Hypothalamus (tissue), 51 donors: ENCODE results near the gene APOH.
"Not testable (repeated sequence)": the region's sequence is repeated elsewhere in the genome, so short reads cannot be mapped to it uniquely, and the experiment has no call there.

ENCODE experiments used
- DNase-seq, 51 donors: peaks; one replicate each; lab custom pipeline; 2025; lab: John Stamatoyannopoulos, UW

APOH gene, protein sequence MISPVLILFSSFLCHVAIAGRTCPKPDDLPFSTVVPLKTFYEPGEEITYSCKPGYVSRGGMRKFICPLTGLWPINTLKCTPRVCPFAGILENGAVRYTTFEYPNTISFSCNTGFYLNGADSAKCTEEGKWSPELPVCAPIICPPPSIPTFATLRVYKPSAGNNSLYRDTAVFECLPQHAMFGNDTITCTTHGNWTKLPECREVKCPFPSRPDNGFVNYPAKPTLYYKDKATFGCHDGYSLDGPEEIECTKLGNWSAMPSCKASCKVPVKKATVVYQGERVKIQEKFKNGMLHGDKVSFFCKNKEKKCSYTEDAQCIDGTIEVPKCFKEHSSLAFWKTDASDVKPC

DNA sequence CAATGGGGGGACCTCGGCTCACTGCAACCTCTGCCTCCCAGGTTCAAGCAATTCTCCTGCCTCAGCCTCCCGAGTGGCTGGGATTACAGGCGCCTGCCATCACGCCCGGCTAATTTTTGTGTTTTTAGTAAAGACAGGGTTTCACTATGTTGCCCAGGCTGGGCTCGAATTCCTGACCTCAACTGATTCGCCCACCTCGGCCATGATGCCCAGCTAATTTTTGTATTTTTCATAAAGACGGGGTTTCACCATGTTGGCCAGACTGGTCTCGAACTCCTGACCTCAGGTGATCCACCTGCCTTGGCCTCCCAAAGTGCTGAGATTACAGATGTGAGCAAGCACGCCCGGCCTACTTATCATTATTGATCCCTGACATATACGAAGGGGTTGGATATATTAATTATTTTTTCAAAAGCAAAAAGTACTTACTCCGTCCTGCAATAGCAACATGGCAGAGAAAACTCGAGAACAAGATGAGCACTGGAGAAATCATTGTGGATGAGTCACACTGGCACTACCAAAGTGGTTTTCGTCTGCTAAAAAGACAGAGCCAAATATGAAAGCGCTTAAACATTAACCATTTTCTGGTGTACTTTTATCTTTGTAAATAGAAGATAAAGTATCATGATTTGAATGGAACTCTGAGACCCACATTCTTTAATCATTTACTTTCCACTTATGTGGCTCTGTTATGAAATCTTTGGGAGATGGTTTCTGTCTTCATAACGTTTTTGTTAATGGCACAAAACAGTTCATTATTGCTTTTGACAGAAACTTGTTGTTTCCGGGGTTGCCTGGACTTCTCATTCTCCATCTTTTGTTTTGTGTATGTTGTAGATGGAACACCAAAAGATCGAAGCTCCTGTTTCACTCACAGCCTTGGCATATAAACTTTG, at the start of gene APOH:
Gene APOH (minus strand): TSS at position 529 of the 896 bp plus-strand sequence. CDS start 36 bp downstream, at position 493.
- no peak for DNase-seq

DNA sequence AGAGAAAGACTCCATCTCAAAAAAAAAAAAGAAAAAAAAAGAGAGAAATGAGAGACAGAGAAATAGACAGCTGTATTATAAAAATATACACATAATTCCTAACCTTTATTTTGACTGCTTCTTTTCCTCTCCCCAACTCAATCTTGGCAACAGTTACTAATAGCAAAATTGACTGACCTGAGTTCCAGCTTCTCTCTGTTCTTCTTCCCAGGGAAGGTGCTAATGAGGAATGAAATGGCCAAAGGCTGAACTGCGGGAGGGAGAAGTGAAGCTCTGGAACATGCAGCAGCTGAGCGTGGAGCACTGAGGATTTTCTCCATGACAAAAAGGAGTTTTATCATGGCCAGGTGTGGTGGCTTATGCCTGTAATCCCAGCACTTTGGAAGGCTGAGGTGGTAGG, 48.0 kb upstream of the APOH start:
- no peak for DNase-seq

DNA sequence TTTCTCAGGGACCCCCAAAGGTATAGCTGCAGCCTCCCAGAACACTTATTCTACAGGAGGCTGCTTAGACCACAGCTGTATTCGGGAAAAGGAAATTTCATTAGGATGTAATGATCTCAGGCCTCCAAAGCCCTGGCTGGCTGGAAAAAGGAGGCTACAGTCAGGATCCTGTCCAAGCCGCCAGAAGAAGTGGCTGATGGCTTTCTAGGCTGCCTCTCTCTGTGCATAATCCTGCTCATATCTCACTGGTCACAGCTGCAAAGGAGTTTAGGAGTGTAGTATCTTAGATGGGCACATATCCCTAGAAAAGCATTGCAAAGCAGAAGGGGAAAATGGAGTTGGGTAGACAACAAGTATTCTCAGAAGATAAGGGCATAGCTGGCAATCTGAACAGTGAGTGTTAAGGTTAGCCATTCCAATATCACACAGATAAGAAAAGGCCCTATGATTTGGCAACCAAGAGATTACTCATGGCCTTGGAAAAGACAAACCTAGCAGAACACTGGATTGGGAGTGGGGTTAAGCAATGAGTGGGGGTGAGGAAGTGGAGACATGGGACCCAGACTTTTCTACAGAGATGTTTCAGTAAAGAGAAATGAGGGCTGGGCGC, 47.2 kb upstream of the APOH start:
- DNase-seq = no peak

DNA sequence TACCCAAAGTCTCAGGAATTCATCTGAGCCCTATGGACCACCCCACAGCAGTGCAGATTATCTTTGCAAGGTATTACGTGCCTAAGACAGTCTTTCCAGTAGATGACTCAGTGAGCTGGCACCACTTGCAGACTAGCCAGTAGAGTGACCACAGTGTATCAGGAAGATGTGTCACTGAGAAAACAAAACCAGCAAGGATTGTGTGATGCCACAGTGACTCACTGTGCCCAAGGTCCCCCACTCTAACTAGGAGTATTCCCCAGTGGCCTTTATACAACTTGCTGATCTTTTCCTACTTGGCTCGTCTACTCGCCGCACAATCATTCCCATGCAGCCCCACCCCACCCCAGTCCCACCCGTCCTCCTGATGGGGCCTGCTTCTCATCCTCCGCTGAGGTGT, 46.4 kb upstream of the APOH start:
- DNase-seq = no peak

DNA sequence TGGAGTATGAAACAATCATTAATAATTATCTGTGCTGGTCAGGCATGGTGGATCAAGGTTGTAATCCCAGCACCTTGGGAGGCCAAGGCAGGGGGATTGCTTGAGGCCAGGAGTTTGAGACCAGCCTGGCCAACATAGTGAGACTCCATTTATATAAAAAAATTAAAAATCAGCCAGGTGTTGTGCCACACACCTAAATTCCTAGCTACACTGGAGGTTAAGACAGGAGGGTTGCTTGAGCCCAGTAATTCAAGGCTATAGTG, 44.3 kb upstream of the APOH start:
- DNase-seq = no peak

DNA sequence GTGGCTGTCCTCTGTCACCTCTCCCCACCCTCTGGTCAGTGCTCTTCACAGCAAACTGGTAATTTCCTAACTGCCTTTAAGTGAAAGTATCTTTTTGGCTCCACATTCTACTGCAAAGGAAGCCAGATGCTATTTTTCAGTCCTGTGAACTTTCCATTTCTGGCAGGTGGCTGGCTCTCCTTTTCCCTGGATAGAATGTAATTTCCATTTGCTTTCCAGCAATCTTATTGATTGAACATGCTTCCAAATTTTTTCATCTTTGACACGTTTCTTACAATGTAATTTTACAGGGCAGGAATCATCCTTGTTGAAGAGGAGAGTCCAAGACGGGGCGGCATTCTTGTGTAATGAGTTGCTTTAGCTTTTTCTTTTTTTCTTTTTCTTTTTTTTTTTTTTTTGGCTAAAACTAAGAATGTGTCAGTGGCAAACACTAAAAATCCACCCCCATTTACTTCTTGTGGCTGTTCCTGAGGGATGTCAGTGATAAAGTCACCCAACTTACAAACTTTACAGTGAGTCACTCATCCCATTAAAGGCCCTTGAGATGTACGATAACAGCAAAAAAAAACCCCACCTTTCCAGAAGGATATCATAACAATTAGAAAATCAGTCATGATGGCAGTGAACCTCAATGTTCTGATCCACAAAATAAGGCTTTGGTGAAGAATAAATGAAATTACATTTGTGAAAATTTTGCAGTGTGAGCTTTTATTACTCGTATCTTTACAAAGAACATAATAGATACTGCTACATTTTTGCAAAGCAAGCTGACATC, 43.8 kb upstream of the APOH start:
- no peak for DNase-seq

DNA sequence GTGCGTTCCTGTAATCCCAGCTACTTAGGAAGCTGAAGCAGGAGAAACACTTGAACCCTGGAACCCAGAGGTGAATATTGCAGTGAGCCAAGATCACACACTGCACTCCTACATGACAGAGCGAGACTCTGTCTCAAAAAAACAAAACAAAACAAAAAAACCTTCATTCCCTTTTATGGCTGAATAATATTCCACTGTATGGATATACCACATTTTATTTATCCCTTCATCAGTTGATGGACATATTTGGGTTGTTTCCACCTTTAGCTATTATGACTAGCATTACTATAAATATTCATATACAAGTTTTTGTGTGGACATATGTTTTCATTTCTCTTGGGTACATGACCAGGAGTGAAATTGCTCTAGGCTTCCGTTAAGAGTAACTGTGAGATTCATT, 42.3 kb upstream of the APOH start:
- no peak for DNase-seq

DNA sequence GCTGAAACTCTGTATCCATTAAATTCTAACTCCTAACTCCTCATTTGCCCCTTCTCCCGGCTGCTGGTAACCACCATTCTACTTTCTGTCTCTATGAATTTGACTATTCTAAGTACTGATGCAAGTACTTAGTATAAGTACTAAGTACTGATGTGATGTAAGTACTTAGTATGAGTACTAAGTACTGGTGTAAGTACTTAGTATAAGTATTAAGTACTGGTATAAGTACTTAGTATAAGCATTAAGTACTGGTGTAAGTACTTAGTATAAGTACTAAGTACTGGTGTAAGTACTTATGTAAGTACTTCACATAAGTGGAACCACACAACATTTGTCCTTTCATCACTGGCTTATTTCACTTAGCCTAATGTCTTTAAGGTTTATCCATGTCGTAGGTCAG, 40.9 kb upstream of the APOH start:
- no peak for DNase-seq

DNA sequence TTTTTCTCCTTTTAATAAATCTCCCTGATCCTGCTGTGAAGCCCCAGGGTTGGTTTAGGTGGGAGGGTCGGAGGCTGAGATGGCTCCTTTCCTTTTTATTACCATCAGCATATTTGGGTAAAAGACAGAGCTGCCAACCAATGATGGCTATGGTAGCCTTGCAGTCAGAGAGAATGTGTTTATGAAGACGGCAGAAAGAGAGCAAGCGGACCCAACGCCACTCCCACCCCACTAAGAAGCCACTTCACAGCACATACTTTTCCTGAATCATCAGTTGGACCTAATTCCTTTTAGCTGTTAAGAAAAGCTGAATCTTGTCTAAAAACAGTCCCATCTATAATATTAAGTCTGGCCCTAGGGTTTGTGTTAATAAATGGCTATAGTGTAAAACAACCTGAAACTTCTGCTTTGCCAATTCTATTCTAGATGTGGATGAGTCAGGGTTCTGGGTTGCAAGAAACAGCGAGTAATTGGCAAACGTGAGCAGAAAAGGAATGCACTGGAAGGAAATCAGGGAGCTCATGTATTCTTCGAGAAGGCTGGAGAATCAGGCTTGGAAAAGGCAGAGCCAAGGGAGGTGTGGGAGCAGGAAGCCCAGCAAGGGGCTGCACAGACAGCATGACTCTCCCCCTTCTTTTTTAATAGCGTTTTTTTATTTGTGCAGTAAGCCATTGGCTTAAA, 39.2 kb upstream of the APOH start:
- DNase-seq = no peak

DNA sequence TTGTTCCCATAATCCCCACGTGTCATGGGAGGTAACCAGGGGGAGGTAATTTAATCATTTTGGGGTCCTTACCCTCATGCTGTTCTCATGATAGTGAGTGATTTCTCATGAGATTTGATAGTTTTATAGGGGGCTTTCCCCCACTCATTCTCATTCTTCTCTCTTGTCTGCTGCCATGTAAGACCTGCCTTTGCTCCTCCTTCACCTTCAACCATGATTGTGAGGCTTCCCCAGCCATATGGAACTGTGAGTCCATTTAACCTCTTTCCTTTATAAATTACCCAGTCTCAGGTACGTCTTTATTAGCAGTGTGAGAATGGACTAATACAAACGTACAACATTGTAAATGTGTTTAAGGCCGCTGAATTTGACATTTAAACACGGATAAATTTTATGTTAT, 35.5 kb upstream of the APOH start:
- DNase-seq = no peak

DNA sequence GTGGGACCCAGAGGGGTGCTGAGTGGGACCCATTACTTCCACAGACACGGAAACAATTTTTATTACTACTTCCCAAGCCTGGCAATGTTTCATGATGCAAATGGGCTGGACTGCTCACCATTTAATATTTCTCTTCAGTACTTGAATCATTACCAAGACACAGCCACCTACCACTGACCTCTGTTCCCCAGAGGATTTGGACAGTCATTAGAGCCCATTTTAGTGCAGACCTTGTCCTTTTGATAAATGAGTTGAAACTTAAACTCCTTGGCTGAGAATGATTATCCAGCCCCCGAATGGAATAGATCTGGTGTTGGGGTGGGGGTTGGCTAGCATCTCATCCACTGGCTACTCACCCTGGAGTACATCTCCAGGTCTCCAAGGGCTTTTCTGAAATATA, 33.6 kb upstream of the APOH start:
- DNase-seq = no peak

DNA sequence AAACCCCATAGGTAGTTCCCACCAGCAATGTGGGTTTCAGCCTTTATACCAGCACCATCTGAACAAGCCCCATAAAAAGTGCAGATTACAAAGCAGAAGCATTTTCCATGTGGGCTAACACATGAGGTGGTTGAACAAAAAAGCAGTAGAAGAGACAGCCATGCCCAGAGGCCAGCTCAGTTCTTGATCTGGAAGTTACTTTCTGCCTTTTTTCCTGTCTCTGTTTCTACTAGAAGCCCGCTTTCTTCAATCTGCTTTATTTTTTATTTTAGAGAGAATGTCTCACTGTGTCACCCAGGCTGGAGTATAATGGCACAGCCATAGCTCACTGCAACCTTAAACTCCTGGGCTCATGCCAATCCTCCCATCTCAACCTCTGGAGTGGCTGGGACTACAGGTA, 31.5 kb upstream of the APOH start:
- no peak for DNase-seq

DNA sequence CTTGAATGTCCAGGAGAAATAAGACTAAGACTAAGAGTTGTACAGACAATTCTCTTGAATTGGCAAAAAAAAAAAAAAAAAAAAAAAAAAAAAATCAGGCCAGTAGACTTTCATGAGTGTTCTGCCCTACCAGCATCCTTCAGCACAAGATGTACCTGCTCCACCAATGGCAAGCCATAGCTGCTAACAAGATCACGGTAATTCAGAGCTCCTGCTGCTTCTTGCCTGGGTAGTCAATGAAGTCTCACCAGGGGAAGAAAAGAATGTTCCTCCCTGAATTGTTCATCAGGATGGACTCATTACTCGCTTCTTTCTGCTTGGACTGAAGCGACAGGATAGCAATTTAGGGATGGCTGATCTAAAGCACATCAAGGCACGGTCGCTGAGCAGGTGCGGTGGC, 31.1 kb upstream of the APOH start:
- no peak for DNase-seq

DNA sequence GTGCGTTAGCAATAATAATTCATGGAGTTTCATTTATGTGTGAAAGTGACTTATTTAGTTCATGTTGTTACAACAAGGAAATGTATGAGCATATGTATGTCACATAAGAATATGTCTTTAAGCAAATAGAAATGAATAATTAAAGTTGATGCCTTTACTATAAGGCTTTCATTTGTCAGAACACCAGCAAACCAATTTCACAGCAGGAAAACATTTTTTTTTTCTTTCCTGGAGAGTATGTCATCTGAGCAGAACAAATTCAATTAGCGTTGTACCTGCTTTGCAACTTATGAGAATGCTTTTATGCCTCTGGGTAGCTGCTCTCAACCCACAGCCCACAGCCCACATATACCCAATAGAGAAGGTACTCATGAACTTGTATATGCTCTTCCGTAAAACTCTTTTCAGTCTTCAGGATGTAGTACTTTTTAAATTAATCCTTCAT, 26.3 kb upstream of the APOH start:
- no peak for DNase-seq

DNA sequence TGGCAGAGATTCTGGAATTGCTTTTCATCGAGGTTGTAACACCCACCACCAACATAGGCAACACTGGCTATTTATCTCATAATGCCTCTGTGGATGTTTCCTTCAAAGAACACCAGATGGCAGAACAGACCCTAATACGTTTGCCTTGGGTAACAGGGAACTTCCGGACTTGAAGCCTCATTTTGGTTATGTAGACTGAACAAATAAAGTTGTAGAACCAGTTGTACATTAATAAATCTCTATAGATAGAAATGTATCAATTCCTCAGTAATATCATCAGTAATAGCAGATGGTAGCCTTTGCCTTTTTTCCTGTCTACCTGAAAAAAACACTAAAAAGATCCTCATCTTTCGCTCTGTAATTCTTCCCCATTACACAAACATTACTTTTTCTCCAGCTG, 25.9 kb upstream of the APOH start:
- peak in 14 of 51 donors; percentile 0 to 76 (median 11) for DNase-seq

DNA sequence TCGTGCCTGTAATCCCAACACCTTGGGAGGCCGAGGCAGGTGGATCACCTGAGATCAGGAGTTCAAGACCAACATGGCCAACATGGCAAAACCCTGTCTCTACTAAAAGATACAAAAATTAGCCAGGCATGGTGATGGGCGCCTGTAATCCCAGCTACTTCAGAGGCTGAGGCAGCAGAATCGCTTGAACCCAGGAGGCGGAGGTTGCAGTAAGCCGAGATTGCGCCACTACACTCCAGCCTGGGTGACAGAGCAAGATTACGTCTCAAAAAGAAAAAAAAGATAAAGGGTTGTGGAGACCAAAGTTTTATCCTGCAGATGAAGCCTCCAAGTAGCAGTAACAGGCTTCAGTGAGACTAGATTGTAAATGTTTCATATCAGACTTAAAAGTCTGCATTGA, 24.2 kb upstream of the APOH start:
- not testable (repeated sequence) for DNase-seq

DNA sequence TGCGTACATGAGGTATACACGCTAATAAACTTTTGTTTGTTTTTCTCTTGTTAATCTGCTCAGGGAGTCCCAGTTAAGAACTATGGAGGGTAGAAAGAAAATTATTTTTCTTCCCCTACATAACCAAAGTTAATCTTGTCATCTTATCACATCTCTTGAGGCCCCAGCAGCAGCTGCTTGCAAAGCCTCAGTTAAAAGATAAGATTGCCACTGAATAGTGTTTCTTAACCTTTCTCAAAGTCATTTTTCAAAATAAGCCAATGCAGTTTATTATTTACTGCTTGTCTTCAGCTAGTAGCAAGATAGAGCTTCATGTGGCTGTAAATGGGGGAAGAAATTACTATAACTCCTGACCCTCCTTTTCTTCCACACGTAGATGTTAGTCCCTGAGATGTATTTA, 21.5 kb upstream of the APOH start:
- no peak for DNase-seq

DNA sequence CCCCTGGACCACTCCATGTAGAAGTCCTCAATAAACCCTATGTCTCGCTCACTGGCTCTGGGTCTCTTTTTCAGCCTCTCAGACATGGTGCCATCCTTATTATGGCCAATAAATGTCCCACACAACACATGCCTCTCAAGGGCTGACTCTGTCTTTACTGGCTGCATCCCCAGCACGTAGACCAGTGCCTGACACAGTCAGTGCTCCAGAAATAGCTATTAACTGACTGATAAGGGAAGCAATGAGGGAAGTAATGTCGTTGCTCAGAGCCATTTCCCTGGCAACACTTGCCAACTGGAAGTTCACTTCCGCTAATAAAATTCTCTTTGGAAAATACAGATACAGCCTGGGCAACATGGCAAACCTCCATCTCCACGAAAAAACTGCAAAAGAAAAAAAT, 19.1 kb upstream of the APOH start:
- DNase-seq = no peak

DNA sequence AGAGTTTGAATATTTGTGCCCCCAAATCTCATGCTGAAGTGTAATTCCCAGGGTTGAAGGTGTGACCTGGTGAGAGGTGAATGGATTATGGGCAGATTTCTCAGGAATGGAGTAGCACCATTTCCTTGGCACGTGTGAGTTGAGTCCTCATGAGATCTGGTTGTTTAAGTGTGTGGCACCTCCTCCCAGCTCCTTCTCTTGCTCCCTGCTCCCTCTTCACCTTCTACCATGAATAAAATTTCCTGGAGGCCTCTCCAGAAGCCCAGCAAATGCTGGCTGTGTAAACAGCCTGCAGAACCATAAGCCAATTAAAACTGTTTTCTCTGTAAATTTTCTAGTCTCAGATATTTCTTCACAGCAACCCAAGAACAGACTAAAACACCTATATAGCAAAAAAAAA, 12.6 kb upstream of the APOH start:
- DNase-seq = no peak

DNA sequence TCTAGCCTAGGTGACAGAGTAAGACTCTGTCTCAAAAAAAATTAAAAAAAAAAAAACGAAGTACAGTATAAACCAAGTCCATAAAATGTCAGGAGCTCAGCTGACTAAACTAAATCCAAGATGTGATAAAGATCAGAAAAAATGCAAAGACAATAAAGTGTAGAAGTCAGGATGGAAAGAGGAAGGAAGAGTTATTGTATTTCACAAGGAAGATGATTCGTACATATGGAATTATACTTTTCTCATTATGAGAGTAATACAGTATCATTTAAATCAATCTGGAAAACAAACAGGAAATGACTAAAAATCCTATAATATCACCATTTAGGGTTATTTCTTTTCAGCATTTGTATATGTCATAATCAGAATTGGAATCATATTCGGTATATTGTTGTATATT, 11.4 kb upstream of the APOH start:
- DNase-seq = no peak

DNA sequence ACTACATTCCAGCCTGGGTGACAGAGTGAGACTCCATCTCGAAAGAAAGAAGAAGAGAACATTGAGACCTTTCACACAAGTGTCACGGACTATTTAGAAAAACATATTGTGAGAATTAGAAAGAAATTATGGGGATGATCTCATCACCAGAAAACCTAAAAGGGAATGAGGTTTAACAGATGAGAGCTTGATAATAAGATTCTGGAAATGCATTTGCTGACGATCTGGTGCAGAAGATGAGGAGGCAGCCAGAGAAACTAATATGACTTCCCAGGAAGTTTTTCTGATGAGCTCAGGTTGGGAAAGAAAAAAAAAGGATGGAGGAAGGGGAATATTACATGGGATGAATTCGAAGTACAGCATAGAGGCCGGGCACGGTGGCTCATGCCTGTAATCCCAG, 10.8 kb upstream of the APOH start:
- no peak for DNase-seq
